Esophagus muscularis mucosa (tissue), 4 donors: Measurements from ENCODE around the gene NEMP2. TPM values are rescaled to one million over a fixed set of nuclear protein-coding genes. Genes with fewer than 3 reads are reported as not detected.

ENCODE experiments used
- DNase-seq: peaks from one replicate; pipeline ENCODE4 v3.0.0-alpha.2; 2017; ENCODE audit errors: extremely low spot score
- H3K27ac ChIP-seq, 4 donors: fragments of 200-600 bp; sonication (generic); replicated peaks in 1 of 4; 1 replicate in 3 of 4; 2 replicates in 1 of 4; pipeline ENCODE4 v1.5.1; 2016 to 2019; ENCODE audit warnings: mild to moderate bottlenecking in 1 of 4
- H3K27me3 ChIP-seq, 4 donors: fragments of 200-600 bp; sonication (generic); one replicate each; pipeline versions ENCODE4 v1.5.1 to v1.6.0; 2016 to 2019
- H3K36me3 ChIP-seq, 4 donors: fragments of 200-600 bp; sonication (generic); one replicate each; pipeline ENCODE4 v1.5.1; 2016 to 2019
- H3K4me1 ChIP-seq, 4 donors: fragments of 200-600 bp; sonication (generic); one replicate each; pipeline ENCODE4 v1.5.1; 2016 to 2019
- H3K4me3 ChIP-seq, 4 donors: fragments of 200-600 bp; sonication (generic); 1 replicate in 2 of 4; 2 replicates in 2 of 4; pipeline ENCODE4 v1.5.1; 2016 to 2019; ENCODE audit warnings: mild to moderate bottlenecking in 4 of 4, moderate library complexity in 1 of 4
- H3K9me3 ChIP-seq, 4 donors: fragments of 200-600 bp; sonication (generic); 1 replicate in 3 of 4; 2 replicates in 1 of 4; pipeline ENCODE4 v1.5.1; 2016 to 2019
- CTCF ChIP-seq, 3 experiments: fragments of 200-600 bp in 2 of 3; fragments of 450-650 bp in 1 of 3; sonication (generic) in 2 of 3; IDR thresholded peaks; one replicate each; pipeline ENCODE4 v1.5.1; 2017 to 2019; ENCODE audit warnings: antibody characterized with exemption in 3 of 3, mild to moderate bottlenecking in 2 of 3, moderate library complexity in 1 of 3
- EP300 ChIP-seq: sonication (generic); formaldehyde crosslinking; IDR thresholded peaks from one replicate; pipeline ENCODE4 v1.6.1; 2017; ENCODE audit warnings: antibody characterized with exemption
- POLR2A ChIP-seq: fragments of 450-650 bp; IDR thresholded peaks from one replicate; pipeline ENCODE4 v1.6.1; 2017; ENCODE audit warnings: antibody characterized with exemption, moderate library complexity, mild to moderate bottlenecking, low read depth
- POLR2AphosphoS5 ChIP-seq, 2 donors: sonication (generic); formaldehyde crosslinking; IDR thresholded peaks; one replicate each; pipeline ENCODE4 v1.6.1; 2017; ENCODE audit warnings: antibody characterized with exemption in 2 of 2
- WGBS: methylation state at CpG from one replicate; pipeline ENCODE4 v1.1.5; 2018; 5-methylcytosine and 5-hydroxymethylcytosine counted together
- intact Hi-C: fragments of 100-400 bp; cut with DNase I; formaldehyde crosslinking; loops from one replicate; pipeline ENCODE4 v1.15.1; 2023
- small RNA-seq, 3 donors: library from RNA; depleted of rRNA; stranded (forward); fragments of <200 nt; gene quantifications; one replicate each; pipeline ENCODE3, GENCODE V24; 2016
- total RNA-seq, 4 donors: library from RNA; depleted of rRNA; stranded (reverse); fragments of >200 nt; gene quantifications; one replicate each; pipeline versions ENCODE4 v1.1.0 to v1.2.1, GENCODE V29; 2016

NEMP2 gene
- total RNA-seq, 4 donors from 2014 or later: 2.5 to 5.7 (median 4.3) TPM

GRCh38 chr2:190454795-190455194, 79.7 kb downstream of the NEMP2 start:
- peaks cover 0 to 14% (median 7%) of the 10 kb centered on the region in 4 donors for H3K4me1 ChIP-seq
- 100% methylated on average over 2 of the region's 2 CpGs for WGBS
- no peaks in the 10 kb centered on the region for H3K9me3 ChIP-seq
- H3K27me3 ChIP-seq: no peaks in the 10 kb centered on the region
- no peak for DNase-seq
- intact Hi-C loops: no loop called here
- peaks cover 0 to 4% (median 1%) of the 10 kb centered on the region in 4 donors for H3K36me3 ChIP-seq
- TF ChIP-seq POLR2AphosphoS5 (IDR thresholded peaks at IDR 0.05) (no peak), CTCF (IDR thresholded peaks at IDR 0.05) (no peak), POLR2A (no peak), EP300 (no peak)
- no peak overlapping the region for H3K4me3 ChIP-seq
- no peak overlapping the region for H3K27ac ChIP-seq

Small RNA genes within 50 kb of the gene (small RNA-seq; reads per million reads assigned to genes)
- gene RN7SKP179: 0 reads per million in 3 donors

Other genes starting within 250 kb of the NEMP2 start
- 10 to 100 TPM; 12.3 to 20.2 (median 15.5) TPM for gene HIBCH, start 214.9 kb downstream of the NEMP2 start, total RNA-seq
- 10 to 100 TPM; 17.1 to 23.6 (median 21.0) TPM for gene INPP1, start 191.1 kb downstream of the NEMP2 start, total RNA-seq
- 100 to 1,000 TPM; 145 to 180 (median 163) TPM for gene MFSD6, start 126.4 kb downstream of the NEMP2 start, total RNA-seq
- 10 to 100 TPM; 59.8 to 88.5 (median 78.8) TPM for gene NAB1, start 114.4 kb upstream of the NEMP2 start, total RNA-seq